D721Med (cell line): ENCODE results near the gene ARHGAP11A.

ENCODE experiments used
- DNase-seq: peaks from one replicate; pipeline ENCODE4 v3.0.0; 2011; ENCODE audit warnings: low spot score; ENCODE audit not compliant: insufficient read length
- FAIRE-seq: peaks from 2 replicates; lab custom pipeline; 2011; peaks lifted over from hg19 to GRCh38; lab: Jason Lieb, UNC
- TF ChIP-seq, protein P1 (sequence below): IDR thresholded peaks from 2 replicates; pipeline ENCODE4 v1.5.1; 2012; ENCODE audit warnings: mild to moderate bottlenecking, control low read depth; ENCODE audit not compliant: insufficient read depth; ENCODE audit errors: missing control alignments

The ARHGAP11A gene

DNA sequence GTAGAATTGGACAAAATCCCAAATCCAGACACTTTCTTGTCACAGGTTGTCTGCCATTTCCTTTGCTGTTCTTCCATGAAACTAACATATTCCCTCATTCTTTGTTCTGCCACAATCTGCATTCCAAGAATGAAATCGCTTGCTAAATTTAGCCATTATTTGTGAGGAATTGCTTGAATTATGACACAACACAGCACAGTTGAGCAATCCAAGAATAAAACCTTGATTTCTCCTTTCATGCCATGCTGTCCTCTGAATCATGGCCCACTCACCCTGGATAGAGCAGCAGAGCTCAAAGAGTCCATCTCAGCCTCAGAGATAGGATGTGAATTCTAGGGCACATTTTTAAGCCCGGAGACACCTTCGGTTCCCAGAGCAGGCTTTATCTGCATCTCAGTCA lies 67.3 kb downstream of the ARHGAP11A start:
- FAIRE-seq: no peak
- TF ChIP-seq, protein P1, sequence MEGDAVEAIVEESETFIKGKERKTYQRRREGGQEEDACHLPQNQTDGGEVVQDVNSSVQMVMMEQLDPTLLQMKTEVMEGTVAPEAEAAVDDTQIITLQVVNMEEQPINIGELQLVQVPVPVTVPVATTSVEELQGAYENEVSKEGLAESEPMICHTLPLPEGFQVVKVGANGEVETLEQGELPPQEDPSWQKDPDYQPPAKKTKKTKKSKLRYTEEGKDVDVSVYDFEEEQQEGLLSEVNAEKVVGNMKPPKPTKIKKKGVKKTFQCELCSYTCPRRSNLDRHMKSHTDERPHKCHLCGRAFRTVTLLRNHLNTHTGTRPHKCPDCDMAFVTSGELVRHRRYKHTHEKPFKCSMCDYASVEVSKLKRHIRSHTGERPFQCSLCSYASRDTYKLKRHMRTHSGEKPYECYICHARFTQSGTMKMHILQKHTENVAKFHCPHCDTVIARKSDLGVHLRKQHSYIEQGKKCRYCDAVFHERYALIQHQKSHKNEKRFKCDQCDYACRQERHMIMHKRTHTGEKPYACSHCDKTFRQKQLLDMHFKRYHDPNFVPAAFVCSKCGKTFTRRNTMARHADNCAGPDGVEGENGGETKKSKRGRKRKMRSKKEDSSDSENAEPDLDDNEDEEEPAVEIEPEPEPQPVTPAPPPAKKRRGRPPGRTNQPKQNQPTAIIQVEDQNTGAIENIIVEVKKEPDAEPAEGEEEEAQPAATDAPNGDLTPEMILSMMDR: no peak
- no peak for DNase-seq

DNA sequence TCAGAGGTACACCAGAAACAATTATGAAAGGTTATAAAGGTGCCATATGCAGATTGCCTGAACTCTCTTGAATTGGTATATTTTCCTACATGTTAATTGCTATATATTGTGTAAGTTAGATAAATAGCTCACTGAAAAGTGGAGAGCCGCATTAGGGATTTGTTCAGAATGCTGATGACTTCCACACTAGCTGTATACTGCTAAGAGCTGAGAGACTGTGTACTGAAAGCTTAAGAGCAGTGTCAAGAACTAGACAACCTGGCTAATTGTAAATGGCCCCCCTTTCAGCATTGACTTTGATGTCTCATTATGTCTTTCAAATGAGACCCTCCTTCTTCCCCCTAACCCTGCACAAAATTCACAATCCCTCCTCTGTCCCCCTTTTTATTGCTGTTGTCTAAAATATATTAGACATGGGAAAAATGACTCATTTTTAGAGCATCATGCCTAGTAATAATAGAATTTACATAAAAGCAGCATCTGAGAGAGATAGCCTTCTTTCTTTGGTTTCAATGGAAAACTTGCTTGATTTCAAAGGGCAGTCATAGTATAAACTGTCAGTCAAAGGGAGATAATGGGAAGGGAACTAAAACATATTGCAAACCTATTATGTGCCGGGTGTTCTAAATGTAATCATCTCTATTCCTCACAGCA lies 67.8 kb downstream of the ARHGAP11A start:
- no peak for FAIRE-seq
- no peak for DNase-seq
- TF ChIP-seq, protein P1: no peak

DNA sequence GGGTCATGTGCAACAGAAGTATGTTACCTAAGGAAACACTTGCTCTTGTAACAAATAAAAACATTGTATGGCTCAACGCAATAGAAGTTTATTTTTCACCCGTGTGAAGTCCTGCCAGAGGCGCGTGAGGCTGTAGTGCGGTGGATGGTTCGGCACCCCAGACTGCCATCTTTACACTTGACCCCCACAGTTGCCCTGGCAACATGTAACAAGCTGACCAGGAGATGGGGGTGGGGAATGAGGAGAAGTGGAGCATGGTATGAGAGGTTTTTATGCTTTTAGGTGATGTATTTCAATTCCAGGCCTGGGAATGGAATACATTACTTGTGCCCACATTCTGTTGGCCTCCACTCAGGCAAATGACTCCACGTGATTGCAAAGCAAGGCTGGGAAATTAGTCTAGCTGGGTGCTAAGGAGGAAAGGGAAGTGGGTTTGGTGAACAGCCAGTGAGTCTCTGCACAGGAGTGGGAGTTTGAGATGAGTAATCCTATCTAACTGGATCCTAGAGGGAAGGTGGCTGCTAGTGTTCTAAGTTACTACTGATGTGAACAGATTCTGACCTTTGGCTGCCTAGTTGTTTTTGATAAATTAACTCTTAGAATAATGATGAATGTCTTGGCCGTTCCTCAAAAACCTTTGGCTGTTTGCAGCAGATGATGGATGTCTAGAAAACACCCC lies 68.7 kb downstream of the ARHGAP11A start:
- FAIRE-seq: no peak
- no peak for DNase-seq

DNA sequence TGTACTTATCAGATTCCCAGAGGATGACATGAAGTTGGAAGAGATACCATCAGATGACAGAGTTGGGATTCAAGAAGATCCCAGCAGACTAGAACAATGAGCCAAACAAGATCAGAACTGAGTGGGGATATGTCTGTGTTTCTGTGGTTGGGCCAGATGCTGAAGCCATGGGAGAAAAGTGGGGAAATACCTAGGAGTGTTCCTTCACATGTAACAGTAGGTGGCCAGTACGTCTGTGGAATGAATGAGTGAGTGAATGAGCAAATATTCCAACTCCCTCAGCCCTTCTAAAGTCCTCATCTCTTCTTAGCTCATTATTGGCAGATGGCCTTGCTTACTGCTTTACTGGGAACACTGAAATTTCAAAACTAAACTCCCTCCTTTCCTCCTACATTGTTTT lies 70.3 kb downstream of the ARHGAP11A start:
- TF ChIP-seq, protein P1: no peak
- DNase-seq (no peak), FAIRE-seq (no peak)

More for the DNA sequence above, 68.7 kb downstream of the ARHGAP11A start:
- TF ChIP-seq, protein P1: no peak

DNA sequence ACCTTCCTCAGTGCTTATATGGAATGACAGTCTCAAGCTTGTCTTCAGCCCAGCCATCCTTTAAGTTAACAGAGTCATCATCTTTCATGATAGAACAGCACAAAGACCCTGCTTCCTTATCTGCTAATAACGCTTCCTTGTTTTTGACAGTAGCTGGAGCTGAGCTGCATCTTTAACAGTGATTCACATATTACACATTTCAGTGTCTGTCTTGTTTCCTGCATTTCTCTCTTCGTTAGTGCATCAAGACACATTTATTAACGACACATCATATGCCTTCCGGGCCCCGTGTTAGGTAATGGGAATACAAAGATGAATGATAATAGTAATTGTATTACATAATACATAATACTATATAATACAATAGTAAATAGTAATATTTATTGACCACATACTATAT lies 72.3 kb downstream of the ARHGAP11A start:
- FAIRE-seq: no peak
- DNase-seq: no peak
- TF ChIP-seq, protein P1: no peak

DNA sequence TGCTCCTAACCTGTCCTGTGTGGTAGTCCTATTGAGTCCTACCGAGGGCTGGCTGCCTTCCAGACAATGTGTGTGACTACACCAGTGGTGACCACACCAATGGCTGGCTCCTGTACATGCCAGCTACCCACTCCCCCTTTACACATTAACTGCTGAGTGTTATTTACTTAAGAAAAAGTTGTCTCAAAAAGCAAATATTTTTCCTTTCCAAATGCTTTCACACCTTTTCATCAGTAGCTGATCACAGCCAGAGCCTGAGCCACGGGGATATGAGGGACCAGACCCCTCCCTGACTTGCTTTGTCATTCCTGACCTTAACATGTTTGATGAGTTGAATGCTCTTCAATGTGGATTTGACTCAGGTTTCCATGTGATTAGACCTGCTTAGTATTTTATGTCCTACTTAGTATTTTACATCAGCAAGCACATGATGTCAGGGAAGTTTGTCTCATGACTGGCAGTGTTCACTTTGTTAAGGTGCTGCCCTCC lies 72.9 kb downstream of the ARHGAP11A start:
- DNase-seq: no peak
- FAIRE-seq: no peak
- TF ChIP-seq, protein P1: no peak
